Suprapubic skin (tissue), 4 donors: ENCODE data around the gene IQCB1. TPM values are rescaled to one million over a fixed set of nuclear protein-coding genes. Genes with fewer than 3 reads are reported as not detected.

ENCODE experiments used
- DNase-seq, 2 donors: peaks; one replicate each; pipeline ENCODE4 v3.0.0-alpha.2; 2019; ENCODE audit warnings: low spot score in 2 of 2
- H3K27ac ChIP-seq: fragments of 200-600 bp; sonication (generic); one replicate; pipeline ENCODE4 v1.5.1; 2019
- H3K27me3 ChIP-seq: fragments of 200-600 bp; sonication (generic); one replicate; pipeline ENCODE4 v1.5.1; 2019
- H3K36me3 ChIP-seq: fragments of 200-600 bp; sonication (generic); one replicate; pipeline ENCODE4 v1.5.1; 2019
- H3K4me1 ChIP-seq: fragments of 200-600 bp; sonication (generic); one replicate; pipeline ENCODE4 v1.5.1; 2019
- H3K4me3 ChIP-seq: fragments of 200-600 bp; sonication (generic); one replicate; pipeline ENCODE4 v1.5.1; 2019; ENCODE audit warnings: mild to moderate bottlenecking
- H3K9me3 ChIP-seq: fragments of 200-600 bp; sonication (generic); one replicate; pipeline ENCODE4 v1.5.1; 2019
- CTCF ChIP-seq, 2 donors: fragments of 200-600 bp in 1 of 2; fragments of 450-650 bp in 1 of 2; sonication (generic) in 1 of 2; IDR thresholded peaks; one replicate each; pipeline ENCODE4 v1.5.1; 2016 to 2019; ENCODE audit warnings: antibody characterized with exemption in 2 of 2, mild to moderate bottlenecking in 1 of 2, moderate library complexity in 1 of 2
- EP300 ChIP-seq: sonication (generic); formaldehyde crosslinking; IDR thresholded peaks from one replicate; pipeline ENCODE4 v1.6.1; 2017; ENCODE audit warnings: antibody characterized with exemption
- POLR2A ChIP-seq, 2 donors: fragments of 450-650 bp; IDR thresholded peaks; one replicate each; pipeline ENCODE4 v1.6.1; 2017; ENCODE audit warnings: antibody characterized with exemption in 2 of 2, mild to moderate bottlenecking in 2 of 2, moderate library complexity in 2 of 2
- POLR2AphosphoS5 ChIP-seq, 3 donors: sonication (generic); formaldehyde crosslinking; IDR thresholded peaks; one replicate each; pipeline ENCODE4 v1.6.1; 2017; ENCODE audit warnings: antibody characterized with exemption in 3 of 3
- WGBS: methylation state at CpG from one replicate; pipeline ENCODE4 v1.1.5; 2018; 5-methylcytosine and 5-hydroxymethylcytosine counted together
- total RNA-seq, 4 donors: library from RNA; depleted of rRNA; stranded (reverse); fragments of >200 nt; gene quantifications; one replicate each; pipeline ENCODE4 v1.1.0, GENCODE V29; 2016

Gene IQCB1
- total RNA-seq, 4 donors from 2014 or later = 8.1 to 35.8 (median 15.0) TPM

DNA sequence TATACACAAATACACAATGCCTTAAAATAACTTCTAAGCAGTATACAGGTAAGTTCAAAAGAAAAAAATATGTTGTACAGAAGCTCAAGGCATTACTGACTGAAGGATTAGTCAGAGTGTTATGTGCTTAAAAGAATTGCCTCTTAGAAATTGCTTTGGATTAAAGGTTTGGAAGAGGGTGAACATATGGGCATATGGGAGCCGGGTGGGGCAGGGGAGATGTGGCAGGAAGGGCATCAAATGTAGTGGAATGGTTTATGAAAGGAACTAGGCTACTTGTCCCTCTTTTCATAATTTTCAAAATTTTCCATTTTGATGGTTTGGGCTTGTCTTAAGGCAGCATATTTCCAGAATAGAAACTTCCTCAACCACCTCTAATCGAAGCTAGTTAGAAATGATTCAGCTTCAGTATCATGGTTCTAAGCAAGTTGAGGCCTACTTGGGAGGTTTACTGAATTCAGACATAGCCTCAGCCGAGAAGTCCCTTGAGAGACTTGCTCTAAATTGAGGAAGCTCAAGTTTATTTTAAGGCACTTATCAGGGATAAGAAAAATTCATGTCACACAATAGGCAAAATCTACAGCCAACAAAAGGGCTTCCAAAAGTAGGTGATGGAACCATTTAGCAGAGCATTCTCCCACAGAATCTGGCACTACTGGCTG, 75.2 kb downstream of the IQCB1 start:
- Histone ChIP-seq H3K36me3 (no peaks in the 10 kb centered on the region), H3K4me1 (no peaks in the 10 kb centered on the region), H3K27me3 (peaks cover 3% of the 10 kb centered on the region), H3K4me3 (no peak overlapping the region), H3K9me3 (no peaks in the 10 kb centered on the region), H3K27ac (no peak overlapping the region)
- TF ChIP-seq CTCF (IDR thresholded peaks at IDR 0.05) = no peak
- no peak for TF ChIP-seq POLR2AphosphoS5 (IDR thresholded peaks at IDR 0.05)
- TF ChIP-seq POLR2A (IDR thresholded peaks at IDR 0.05) = no peak
- no peak for TF ChIP-seq EP300
- no peak for DNase-seq
- WGBS = 74% methylated on average over 3 of the region's 3 CpGs

- Histone ChIP-seq H3K27me3 (peaks cover 3% of the 10 kb centered on the region), H3K4me3 (no peak overlapping the region), H3K36me3 (no peaks in the 10 kb centered on the region), H3K4me1 (no peaks in the 10 kb centered on the region), H3K9me3 (no peaks in the 10 kb centered on the region), H3K27ac (no peak overlapping the region)
- DNase-seq = no peak
- 35% methylated on average over 1 of the region's 1 CpG for WGBS
- TF ChIP-seq EP300 (no peak), CTCF (IDR thresholded peaks at IDR 0.05) (no peak), POLR2AphosphoS5 (IDR thresholded peaks at IDR 0.05) (no peak), POLR2A (IDR thresholded peaks at IDR 0.05) (no peak)
Observed at GRCh38 chr3:121758727-121759450, 76.0 kb downstream of the IQCB1 start.

GRCh38 chr3:121757812-121758545, 76.9 kb downstream of the IQCB1 start:
- TF ChIP-seq POLR2A (IDR thresholded peaks at IDR 0.05) (no peak), EP300 (no peak), POLR2AphosphoS5 (IDR thresholded peaks at IDR 0.05) (no peak), CTCF (IDR thresholded peaks at IDR 0.05) (no peak)
- Histone ChIP-seq H3K9me3 (no peaks in the 10 kb centered on the region), H3K4me3 (no peak overlapping the region), H3K4me1 (no peaks in the 10 kb centered on the region), H3K27ac (no peak overlapping the region), H3K27me3 (peaks cover 3% of the 10 kb centered on the region), H3K36me3 (no peaks in the 10 kb centered on the region)
- 85% methylated on average over 15 of the region's 15 CpGs for WGBS
- DNase-seq = no peak

- no peak for DNase-seq
- Histone ChIP-seq H3K4me3 (no peak overlapping the region), H3K27me3 (peaks cover 3% of the 10 kb centered on the region), H3K36me3 (no peaks in the 10 kb centered on the region), H3K4me1 (no peaks in the 10 kb centered on the region), H3K27ac (no peak overlapping the region), H3K9me3 (no peaks in the 10 kb centered on the region)
- no peak for TF ChIP-seq POLR2A (IDR thresholded peaks at IDR 0.05)
- no peak for TF ChIP-seq EP300
- no peak for TF ChIP-seq CTCF (IDR thresholded peaks at IDR 0.05)
- no peak for TF ChIP-seq POLR2AphosphoS5 (IDR thresholded peaks at IDR 0.05)
- 86% methylated on average over 4 of the region's 4 CpGs for WGBS
Observed at GRCh38 chr3:121757087-121757811, 77.6 kb downstream of the IQCB1 start.
